ENCODE measurements around the gene ZSWIM1.

GRCh38 chr20:45841407-45842129 lies 39.5 kb upstream of the ZSWIM1 start:
- TF ChIP-seq POLR2A (IDR thresholded peaks at IDR 0.05; ENCODE audit: control extremely low read depth in 1 of 2, low read depth in 2 of 2, low read length in 2 of 2) (no peak), SIN3A (conservative IDR thresholded peaks at IDR 0.05 in 1 of 2, IDR thresholded peaks at IDR 0.05 in 1 of 2; ENCODE audit: low read depth in 1 of 2, low read length in 2 of 2) (no peak), SAP30 (IDR thresholded peaks at IDR 0.05; ENCODE audit: insufficient read depth, insufficient replicate concordance, low read length) (no peak), EZH2 (IDR thresholded peaks at IDR 0.05; ENCODE audit: low read depth, low read length, severe bottlenecking) (no peak)

Data from H1 (cell line).